HG03342 (cell line): ENCODE results near the gene ATG5.
"Not testable (repeated sequence)": the region's sequence is repeated elsewhere in the genome, so short reads cannot be mapped to it uniquely, and the experiment has no call there.

Experiments used
- ATAC-seq: cut with Tn5 transposase; IDR thresholded peaks from one replicate; pipeline ENCODE4 v1.9.1; 2021; ENCODE audit warnings: mild to moderate bottlenecking, moderate library complexity; ENCODE audit not compliant: unreplicated experiment

Gene ATG5

GRCh38 chr6:106315765-106316374 lies 9.7 kb downstream of the ATG5 start:
- no peak for ATAC-seq

DNA sequence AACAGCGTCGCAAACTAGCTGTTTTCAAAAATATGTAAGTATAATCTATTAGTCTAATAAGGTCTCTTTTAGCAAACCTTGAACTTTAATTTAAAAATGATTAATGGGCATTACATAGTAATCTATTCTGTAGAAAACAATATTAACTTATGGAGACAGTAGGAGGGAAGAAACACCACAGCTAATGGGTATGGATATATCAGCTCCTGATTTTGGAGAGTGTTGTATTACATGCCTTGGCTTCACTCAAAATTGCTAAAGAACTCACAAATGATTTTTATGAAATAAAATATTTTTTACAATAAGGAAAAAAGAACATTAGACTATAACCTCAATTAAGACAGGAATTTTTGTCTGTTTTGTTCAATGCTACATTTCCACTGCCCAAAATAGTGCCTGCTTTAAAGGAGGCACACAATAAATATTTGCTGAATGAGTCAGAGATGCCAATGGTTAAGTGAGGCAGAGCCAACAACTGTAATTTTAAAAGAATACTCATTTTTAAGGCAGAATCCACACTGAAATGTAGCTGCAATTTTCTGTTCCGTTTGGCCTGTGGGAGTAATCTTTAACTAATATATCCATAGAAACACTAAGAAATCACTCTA lies 15.7 kb downstream of the ATG5 start:
- no peak for ATAC-seq

GRCh38 chr6:106308985-106309384 lies 16.6 kb downstream of the ATG5 start:
- ATAC-seq, result no peak

DNA sequence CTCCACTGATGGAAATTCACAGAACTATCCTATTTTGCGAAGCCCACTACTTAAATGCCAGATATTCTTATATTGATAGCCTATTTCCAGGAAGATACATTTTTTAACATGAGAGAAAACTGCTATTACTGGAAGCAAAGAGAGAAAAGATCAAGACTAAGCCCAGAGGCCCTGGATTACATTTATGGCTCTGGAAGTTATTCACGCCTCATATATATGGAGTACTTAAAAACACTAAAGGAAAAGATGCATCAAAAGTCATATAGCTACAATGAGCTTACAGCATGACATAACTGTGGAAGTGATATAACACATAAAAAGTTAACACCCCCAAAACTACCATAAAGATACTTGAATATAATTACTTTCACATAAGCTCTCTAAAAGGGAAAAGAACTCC lies 19.8 kb downstream of the ATG5 start:
- no peak for ATAC-seq

GRCh38 chr6:106300944-106301343 lies 24.6 kb downstream of the ATG5 start:
- no peak for ATAC-seq

GRCh38 chr6:106300020-106300780 lies 25.4 kb downstream of the ATG5 start:
- ATAC-seq, result no peak

- no peak for ATAC-seq
Measured at GRCh38 chr6:106293116-106293515, 32.4 kb downstream of the ATG5 start.

DNA sequence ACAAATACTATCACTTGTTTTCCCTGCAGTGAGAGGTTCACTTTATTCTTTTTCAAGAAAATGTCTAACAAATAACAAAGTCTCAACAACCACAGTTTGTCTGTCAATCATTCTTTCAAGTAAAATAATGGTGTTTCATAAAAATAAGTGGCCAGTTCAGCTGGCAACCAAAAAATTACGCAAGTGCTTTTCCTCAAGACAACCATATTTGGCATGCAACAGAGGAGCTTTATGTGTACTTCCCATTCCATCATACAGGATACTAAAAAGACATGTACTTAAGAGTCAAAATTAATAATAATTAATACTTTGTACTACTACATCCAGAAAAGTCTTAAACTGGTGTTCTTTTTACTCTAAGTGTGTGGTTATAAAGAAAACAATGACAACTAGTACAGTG lies 34.6 kb downstream of the ATG5 start:
- ATAC-seq, result no peak

DNA sequence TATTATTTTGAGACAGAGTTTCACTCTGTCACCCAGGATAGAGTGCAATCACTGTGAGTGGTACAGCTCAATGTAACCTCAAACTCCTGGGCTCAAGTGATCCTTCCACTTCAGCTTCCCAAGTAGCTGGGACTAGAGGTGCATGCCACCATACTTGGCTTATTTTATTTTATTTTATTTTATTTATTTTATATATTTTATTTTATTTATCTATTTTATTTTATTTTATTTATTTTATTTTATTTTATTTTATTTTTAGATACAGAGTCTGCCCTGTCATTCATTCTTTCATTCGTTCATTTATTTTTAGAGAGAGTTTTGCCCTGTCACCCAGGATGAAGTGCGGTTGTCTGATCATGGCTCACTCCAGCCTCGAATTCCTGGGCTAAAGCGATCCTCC lies 35.5 kb downstream of the ATG5 start:
- no peak for ATAC-seq

DNA sequence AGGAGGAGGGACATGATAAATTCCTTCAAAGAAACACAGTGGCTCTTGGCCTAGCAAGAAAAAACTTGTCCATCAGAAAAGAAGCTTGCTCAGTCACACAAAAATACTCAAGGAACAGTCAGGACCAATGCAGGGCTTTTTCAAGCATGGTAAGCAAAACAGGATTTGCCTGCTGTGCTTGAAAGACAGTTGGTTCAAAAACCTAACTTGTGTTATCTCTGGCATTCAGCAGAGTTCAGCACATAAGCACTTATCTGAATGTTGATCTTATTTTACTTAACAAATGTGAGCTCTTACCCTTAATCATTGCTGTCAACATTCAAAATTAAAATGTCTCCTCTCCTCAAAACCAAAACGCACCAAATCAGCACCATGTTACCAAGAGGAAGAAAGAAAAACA lies 38.3 kb downstream of the ATG5 start:
- no peak for ATAC-seq

DNA sequence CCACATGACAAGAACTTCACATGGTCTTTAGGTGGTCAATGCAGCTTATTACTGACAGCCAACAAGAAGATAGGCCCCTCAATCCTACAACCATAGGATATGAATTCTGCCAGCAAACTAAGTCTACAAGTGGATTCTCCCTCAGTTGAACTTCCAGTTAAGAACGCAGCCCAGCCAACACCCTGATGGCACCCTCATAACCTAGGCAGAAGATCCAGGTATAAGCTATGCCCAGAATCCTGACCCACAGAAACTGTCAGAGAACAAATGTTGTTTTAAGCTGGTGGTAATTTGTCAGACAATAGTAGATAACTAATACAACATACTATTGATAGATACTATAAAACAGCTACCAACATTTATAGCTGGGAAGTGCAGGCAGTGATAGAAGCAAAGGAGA lies 38.8 kb downstream of the ATG5 start:
- no peak for ATAC-seq

DNA sequence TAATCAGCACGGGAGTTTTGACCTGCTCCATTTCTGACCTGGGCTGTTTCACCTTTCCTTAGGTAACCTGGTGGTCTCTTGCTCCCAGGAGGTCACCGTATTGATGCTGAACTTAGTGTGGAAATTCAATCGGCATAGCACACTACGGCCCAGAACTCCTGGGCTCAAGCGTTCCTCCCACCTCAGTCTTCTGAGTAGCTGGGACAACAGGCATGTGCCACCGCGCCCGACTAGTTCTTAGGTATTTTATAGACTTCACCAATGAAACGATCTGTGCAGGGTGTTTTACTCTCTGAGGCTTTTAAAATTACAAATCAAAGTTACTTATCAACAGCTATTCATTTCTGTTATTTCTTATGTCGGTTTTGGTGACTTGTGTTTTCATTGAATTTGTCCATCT lies 42.1 kb downstream of the ATG5 start:
- ATAC-seq, result no peak

DNA sequence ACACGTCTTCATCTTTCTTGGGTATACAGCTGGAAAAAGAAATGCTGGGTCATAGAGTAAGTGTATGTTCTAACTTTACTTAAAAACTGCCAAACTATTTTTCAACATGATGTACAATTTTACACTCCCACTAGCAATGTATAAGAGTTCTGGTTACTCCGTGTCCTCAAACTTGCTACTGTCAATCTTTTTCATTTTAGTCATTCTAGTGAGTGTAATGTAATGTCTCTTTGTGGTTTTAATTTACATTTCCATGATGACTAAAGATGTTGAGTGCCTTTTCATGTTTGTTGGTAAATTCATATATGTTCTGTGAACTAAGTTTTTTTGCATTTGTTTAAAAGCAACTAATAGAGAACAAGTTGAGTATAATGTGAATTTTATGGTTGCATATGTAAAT lies 43.9 kb downstream of the ATG5 start:
- no peak for ATAC-seq

DNA sequence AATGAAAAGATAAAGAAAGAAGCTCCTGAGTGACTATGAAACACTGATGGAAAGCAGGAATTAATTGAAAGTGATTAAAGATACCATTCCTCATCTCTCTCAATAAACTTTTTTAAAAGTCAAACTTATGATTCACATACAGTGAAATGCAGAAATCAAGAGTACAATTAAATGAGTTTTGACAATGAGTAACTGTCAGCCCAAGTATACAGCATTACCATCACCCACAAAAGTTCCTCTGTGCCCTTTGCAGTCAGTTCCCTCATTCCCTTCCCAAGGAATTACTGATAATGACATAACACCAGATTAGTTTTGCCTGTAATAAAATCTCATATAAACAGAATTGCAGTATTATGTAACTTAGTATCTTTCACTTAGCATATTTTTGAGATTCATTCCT lies 44.5 kb downstream of the ATG5 start:
- ATAC-seq, result no peak

GRCh38 chr6:106279179-106279578 lies 46.4 kb downstream of the ATG5 start:
- no peak for ATAC-seq

- no peak for ATAC-seq
Measured at GRCh38 chr6:106275692-106276091, 49.9 kb downstream of the ATG5 start.

DNA sequence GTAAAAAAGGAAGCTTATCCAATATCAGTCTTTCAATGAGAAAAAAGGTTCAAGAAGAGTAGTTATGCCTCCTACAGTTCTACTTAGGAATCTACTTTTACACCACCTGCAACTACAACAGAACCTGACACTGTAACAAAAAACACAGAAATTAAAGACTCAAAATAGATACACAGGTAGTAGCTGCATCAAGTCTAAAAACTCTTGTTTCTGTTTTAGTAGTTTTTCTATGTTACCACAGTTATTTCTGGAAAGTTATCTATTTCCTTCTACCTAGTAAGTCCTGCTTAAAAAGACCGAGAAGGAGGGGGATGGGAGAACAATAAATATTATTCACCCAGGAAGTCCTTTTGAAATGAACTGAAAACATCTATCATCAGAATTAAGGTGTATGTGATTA lies 52.5 kb downstream of the ATG5 start:
- ATAC-seq, result peak; percentile 71

DNA sequence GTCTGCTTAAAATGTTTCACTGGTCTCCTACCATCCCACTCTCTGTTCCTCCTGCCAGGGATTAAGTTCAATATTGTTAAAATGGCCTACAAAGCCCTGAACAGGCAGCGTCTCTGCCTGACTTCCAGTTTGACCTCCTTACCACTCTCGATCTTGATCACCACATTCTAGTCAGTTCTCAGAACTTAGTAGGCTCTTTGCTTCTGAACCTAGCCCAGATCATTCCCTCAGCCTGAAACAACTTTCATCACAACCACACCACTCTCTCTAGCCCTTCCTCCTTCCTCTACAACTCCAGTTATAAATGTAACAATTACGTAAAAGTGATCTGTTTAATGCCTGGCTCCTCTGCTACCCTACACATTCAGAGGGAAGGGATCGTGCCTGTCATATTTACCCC lies 53.3 kb downstream of the ATG5 start:
- ATAC-seq, result no peak

- no peak for ATAC-seq
Measured at GRCh38 chr6:106270414-106270813, 55.1 kb downstream of the ATG5 start.

GRCh38 chr6:106269268-106269919 lies 56.2 kb downstream of the ATG5 start:
- ATAC-seq, result not testable (repeated sequence)

- ATAC-seq, result not testable (repeated sequence)
Measured at GRCh38 chr6:106268500-106268899, 57.1 kb downstream of the ATG5 start.

GRCh38 chr6:106264433-106264832 lies 61.1 kb downstream of the ATG5 start:
- ATAC-seq, result not testable (repeated sequence)
